HepG2 (cell line): ENCODE data around the gene VEGFB. TPM values are rescaled to one million over a fixed set of nuclear protein-coding genes. Genes with fewer than 3 reads are reported as not detected.

Experiments
- BRF2 ChIP-seq: sonication (generic); formaldehyde crosslinking; IDR thresholded peaks from 2 replicates; pipeline ENCODE4 v1.8.1; 2022; ENCODE audit warnings: mild to moderate bottlenecking, missing genetic modification reagents
- CC2D1A ChIP-seq: sonication (generic); formaldehyde crosslinking; IDR thresholded peaks from 2 replicates; pipeline ENCODE4 v1.8.1; 2023; ENCODE audit warnings: mild to moderate bottlenecking, missing genetic modification reagents
- CSRNP1 ChIP-seq: sonication (generic); formaldehyde crosslinking; IDR thresholded peaks from 2 replicates; pipeline ENCODE4 v1.8.1; 2023; ENCODE audit warnings: mild to moderate bottlenecking, missing genetic modification reagents
- DPF2 ChIP-seq: sonication (generic); formaldehyde crosslinking; IDR thresholded peaks from 2 replicates; pipeline ENCODE4 v1.4.0; 2020; ENCODE audit warnings: mild to moderate bottlenecking, low read depth, missing genetic modification reagents, borderline replicate concordance
- DR1 ChIP-seq: sonication (generic); formaldehyde crosslinking; IDR thresholded peaks from 2 replicates; pipeline ENCODE4 v1.8.0; 2021; ENCODE audit warnings: mild to moderate bottlenecking, missing genetic modification reagents, inconsistent platforms
- HIC2 ChIP-seq: sonication (generic); formaldehyde crosslinking; IDR thresholded peaks from 2 replicates; pipeline ENCODE4 v1.9.0; 2022; ENCODE audit warnings: low read depth, missing genetic modification reagents
- IRF9 ChIP-seq: sonication (generic); formaldehyde crosslinking; IDR thresholded peaks from 2 replicates; pipeline ENCODE4 v1.8.0; 2022; ENCODE audit warnings: missing genetic modification reagents, mild to moderate bottlenecking, borderline replicate concordance
- JDP2 ChIP-seq: sonication (generic); formaldehyde crosslinking; IDR thresholded peaks from 2 replicates; pipeline ENCODE4 v1.8.1; 2022; ENCODE audit warnings: missing genetic modification reagents, borderline replicate concordance
- KDM2A ChIP-seq: sonication (generic); formaldehyde crosslinking; IDR thresholded peaks from 2 replicates; pipeline ENCODE4 v1.4.0; 2020; ENCODE audit warnings: low read depth, missing genetic modification reagents, borderline replicate concordance
- MBD4 ChIP-seq: IDR thresholded peaks from 2 replicates; pipeline ENCODE4 v1.6.1; 2012; ENCODE audit warnings: low read length, inconsistent platforms, borderline replicate concordance
- NFIB ChIP-seq: sonication (generic); formaldehyde crosslinking; IDR thresholded peaks from 2 replicates; pipeline ENCODE4 v1.9.0; 2021; ENCODE audit warnings: missing genetic modification reagents, mild to moderate bottlenecking, borderline replicate concordance
- POLR2G ChIP-seq: fragments of 200-400 bp; formaldehyde crosslinking; IDR thresholded peaks from 2 replicates; pipeline ENCODE4 v1.6.1; 2018; ENCODE audit warnings: mild to moderate bottlenecking, low read depth, low read length, moderate library complexity
- RCOR2 ChIP-seq: IDR thresholded peaks from 2 replicates; pipeline ENCODE4 v1.6.1; 2016; ENCODE audit warnings: missing biosample characterization, missing genetic modification reagents
- RELA ChIP-seq: sonication (generic); formaldehyde crosslinking; IDR thresholded peaks from 2 replicates; pipeline ENCODE4 v1.4.0; 2020; ENCODE audit warnings: missing genetic modification reagents
- SATB2 ChIP-seq: sonication (generic); formaldehyde crosslinking; IDR thresholded peaks from 2 replicates; pipeline ENCODE4 v1.5.0; 2020; ENCODE audit warnings: missing genetic modification reagents
- ZBTB4 ChIP-seq: sonication (generic); formaldehyde crosslinking; IDR thresholded peaks from 2 replicates; pipeline ENCODE4 v1.4.0; 2020; ENCODE audit warnings: missing genetic modification reagents, mild to moderate bottlenecking, borderline replicate concordance
- ZNF331 ChIP-seq: sonication (generic); formaldehyde crosslinking; IDR thresholded peaks from 2 replicates; pipeline ENCODE4 v1.4.0; 2020; ENCODE audit warnings: missing genetic modification reagents
- ZNF550 ChIP-seq: sonication (generic); formaldehyde crosslinking; IDR thresholded peaks from 2 replicates; pipeline ENCODE4 v1.4.0; 2020; ENCODE audit warnings: mild to moderate bottlenecking, missing genetic modification reagents, borderline replicate concordance
- ZNF562 ChIP-seq: sonication (generic); formaldehyde crosslinking; IDR thresholded peaks from 2 replicates; pipeline ENCODE4 v1.8.0; 2022; ENCODE audit warnings: missing genetic modification reagents, borderline replicate concordance
- ZNF703 ChIP-seq: sonication (generic); formaldehyde crosslinking; IDR thresholded peaks from 2 replicates; pipeline ENCODE4 v1.5.1; 2020; ENCODE audit warnings: missing genetic modification reagents, mild to moderate bottlenecking, moderate library complexity, borderline replicate concordance
- polyA plus RNA-seq, 8 experiments: library from polyadenylated mRNA; depleted of rRNA in 3 of 8; stranded (reverse) in 7 of 8; unstranded in 1 of 8; fragments of >200 nt; fragmentation: Illumina TruSeq in 4 of 8; extraction: Trizol in 4 of 8; gene quantifications; 2 replicates each; pipeline versions ENCODE4 v1.2.1 to v1.2.3, GENCODE V29; 2011 to 2016; ENCODE audit warnings: low read depth in 4 of 8, missing spikeins in 1 of 8, mixed read lengths in 1 of 8; ENCODE audit not compliant: insufficient read depth in 1 of 8
- total RNA-seq, 5 experiments: library from RNA; depleted of rRNA; stranded (reverse); fragments of >200 nt; fragmentation: Illumina TruSeq; extraction: Trizol; gene quantifications; 2 replicates each; pipeline ENCODE4 v1.2.3, GENCODE V29; 2016; ENCODE audit warnings: low read depth in 1 of 5

VEGFB gene
- total and polyA plus RNA-seq, 2 of the 13 experiments (the other 11 are each of a cell fraction or from before 2014, with no cell fraction given): 9.0 to 11.3 TPM

- TF ChIP-seq ZNF562 (CRISPR knock-in tag) (no peak), CSRNP1 (peak; percentile 65), ZNF331 (peak; percentile 46), IRF9 (CRISPR knock-in tag) (no peak), POLR2G (peak; percentile 70; the same call in 1 of the 2 replicates), KDM2A (peak; percentile 88), DPF2 (CRISPR knock-in tag) (no peak), CC2D1A (no peak), SATB2 (CRISPR knock-in tag) (0 out of 2 replicates have a peak, but pooled peaks have one; percentile 15), RCOR2 (CRISPR knock-in tag) (no peak), ZNF703 (CRISPR knock-in tag) (peak; percentile 17; the same call in 1 of the 2 replicates), BRF2 (no peak), ZNF550 (CRISPR knock-in tag) (no peak), DR1 (CRISPR knock-in tag) (no peak), HIC2 (CRISPR knock-in tag) (no peak), RELA (peak; percentile 55; the same call in 1 of the 2 replicates), JDP2 (CRISPR knock-in tag) (no peak), ZBTB4 (CRISPR knock-in tag) (no peak), NFIB (CRISPR knock-in tag) (no peak), MBD4 (no peak)
Observed at GRCh38 chr11:64269540-64270220, 35.3 kb downstream of the VEGFB start (continued).
